Activated T-helper 2 cell treated with anti-CD3 and anti-CD28 coated beads, Interferon-gamma antibody, Interleukin-2, Interleukin-4, amounts not matched to agents 10 μg/mL and 5 μg/mL and 100 μg/mL, durations not matched to agents 14 hours and 24 hours and 36 hours (primary cell): ENCODE measurements around the gene GAPVD1. TPM values are rescaled to one million over a fixed set of nuclear protein-coding genes. Genes with fewer than 3 reads are reported as not detected.
A peak's percentile ranks its signal among the peaks of the same experiment; 100 is the strongest.
"Not testable (repeated sequence)": the region's sequence is repeated elsewhere in the genome, so short reads cannot be mapped to it uniquely, and the experiment has no call there.

Experiments used
- DNase-seq: peaks from one replicate; pipeline ENCODE4 v3.0.0; 2021; ENCODE audit warnings: low spot score
- H3K27ac Mint-ChIP-seq: one replicate; pipeline ENCODE4 v1.8.0; 2021; ENCODE audit warnings: mixed read lengths
- H3K27me3 Mint-ChIP-seq: one replicate; pipeline ENCODE4 v1.8.0; 2021; ENCODE audit warnings: low read depth, mixed read lengths
- H3K36me3 Mint-ChIP-seq: one replicate; pipeline ENCODE4 v1.8.0; 2021; ENCODE audit warnings: low read depth, mixed read lengths
- H3K4me1 Mint-ChIP-seq: one replicate; pipeline ENCODE4 v1.8.0; 2021; ENCODE audit warnings: low read depth, mixed read lengths
- H3K4me3 Mint-ChIP-seq: one replicate; pipeline ENCODE4 v1.8.0; 2021; ENCODE audit warnings: low read depth, mild to moderate bottlenecking, moderate library complexity, mixed read lengths
- H3K9me3 Mint-ChIP-seq: one replicate; pipeline ENCODE4 v1.8.0; 2021; ENCODE audit warnings: mixed read lengths
- intact Hi-C: fragments of 100-400 bp; cut with micrococcal nuclease; formaldehyde crosslinking; loops from one replicate; pipeline ENCODE4 v1.15.1; 2023
- total RNA-seq: library from RNA; stranded (reverse); gene quantifications from 2 replicates; pipeline ENCODE4 v1.2.3, GENCODE V29; 2022

GAPVD1 gene
- total RNA-seq, 1 donor from 2014 or later = 50.8 TPM

GRCh38 chr9:125393426-125393825 is 131.8 kb downstream of the GAPVD1 start:
- H3K27me3 Mint-ChIP-seq = no peaks in the 10 kb centered on the region
- intact Hi-C loops = no loop called here

GRCh38 chr9:125396799-125397198 is 135.2 kb downstream of the GAPVD1 start:
- Mint-ChIP-seq H3K4me3 (no peak overlapping the region), H3K9me3 (no peaks in the 10 kb centered on the region), H3K27me3 (no peaks in the 10 kb centered on the region), H3K27ac (no peak overlapping the region), H3K4me1 (no peaks in the 10 kb centered on the region), H3K36me3 (no peaks in the 10 kb centered on the region)
- intact Hi-C loops = no loop called here
- DNase-seq = no peak

More at GRCh38 chr9:125393426-125393825, 131.8 kb downstream of the GAPVD1 start:
- no peak for DNase-seq
- no peak overlapping the region for H3K4me3 Mint-ChIP-seq
- no peak overlapping the region for H3K27ac Mint-ChIP-seq
- H3K36me3 Mint-ChIP-seq = no peaks in the 10 kb centered on the region
- no peaks in the 10 kb centered on the region for H3K4me1 Mint-ChIP-seq
- no peaks in the 10 kb centered on the region for H3K9me3 Mint-ChIP-seq

GRCh38 chr9:125397736-125398135 is 136.1 kb downstream of the GAPVD1 start:
- H3K4me3 Mint-ChIP-seq = no peak overlapping the region
- no peak for DNase-seq
- intact Hi-C loops = no loop called here
- H3K9me3 Mint-ChIP-seq = no peaks in the 10 kb centered on the region
- no peaks in the 10 kb centered on the region for H3K4me1 Mint-ChIP-seq
- no peaks in the 10 kb centered on the region for H3K27me3 Mint-ChIP-seq
- H3K36me3 Mint-ChIP-seq = no peaks in the 10 kb centered on the region
- no peak overlapping the region for H3K27ac Mint-ChIP-seq

- intact Hi-C loops = no loop called here
- H3K9me3 Mint-ChIP-seq = no peaks in the 10 kb centered on the region
- no peaks in the 10 kb centered on the region for H3K27me3 Mint-ChIP-seq
- no peak for DNase-seq
- H3K4me3 Mint-ChIP-seq = no peak overlapping the region
- H3K4me1 Mint-ChIP-seq = no peaks in the 10 kb centered on the region
- H3K27ac Mint-ChIP-seq = no peak overlapping the region
- H3K36me3 Mint-ChIP-seq = no peaks in the 10 kb centered on the region
Measured at GRCh38 chr9:125398243-125398642, 136.6 kb downstream of the GAPVD1 start.

GRCh38 chr9:125399165-125399564 is 137.5 kb downstream of the GAPVD1 start:
- no peaks in the 10 kb centered on the region for H3K9me3 Mint-ChIP-seq

GRCh38 chr9:125399666-125400065 is 138.0 kb downstream of the GAPVD1 start:
- no peak for DNase-seq
- Mint-ChIP-seq H3K4me3 (no peak overlapping the region), H3K9me3 (no peaks in the 10 kb centered on the region), H3K4me1 (no peaks in the 10 kb centered on the region), H3K36me3 (no peaks in the 10 kb centered on the region), H3K27me3 (no peaks in the 10 kb centered on the region), H3K27ac (no peak overlapping the region)
- intact Hi-C loops = no loop called here

More at GRCh38 chr9:125399165-125399564, 137.5 kb downstream of the GAPVD1 start:
- no peak overlapping the region for H3K27ac Mint-ChIP-seq
- intact Hi-C loops = no loop called here
- H3K27me3 Mint-ChIP-seq = no peaks in the 10 kb centered on the region
- H3K36me3 Mint-ChIP-seq = no peaks in the 10 kb centered on the region
- H3K4me1 Mint-ChIP-seq = no peaks in the 10 kb centered on the region
- DNase-seq = no peak
- no peak overlapping the region for H3K4me3 Mint-ChIP-seq

- H3K4me3 Mint-ChIP-seq, H3K27me3 Mint-ChIP-seq, H3K36me3 Mint-ChIP-seq, intact Hi-C loops, H3K27ac Mint-ChIP-seq, H3K9me3 Mint-ChIP-seq, DNase-seq, H3K4me1 Mint-ChIP-seq: not testable (repeated sequence)
Measured at GRCh38 chr9:125400232-125400631, 138.6 kb downstream of the GAPVD1 start.

GRCh38 chr9:125400725-125401716 is 139.4 kb downstream of the GAPVD1 start:
- intact Hi-C loops = no loop called here
- no peak for DNase-seq
- H3K4me1 Mint-ChIP-seq = no peaks in the 10 kb centered on the region

GRCh38 chr9:125404733-125405132 is 143.1 kb downstream of the GAPVD1 start:
- peaks cover 7% of the 10 kb centered on the region for H3K4me1 Mint-ChIP-seq
- H3K27ac Mint-ChIP-seq = no peak overlapping the region
- H3K4me3 Mint-ChIP-seq = no peak overlapping the region
- peaks cover 9% of the 10 kb centered on the region for H3K27me3 Mint-ChIP-seq
- intact Hi-C loops = loop anchor here (5.0 kb wide), 1 partner anchor 1088 kb away; no protein-coding TSS in a partner anchor
- no peak for DNase-seq
- no peaks in the 10 kb centered on the region for H3K9me3 Mint-ChIP-seq
- no peaks in the 10 kb centered on the region for H3K36me3 Mint-ChIP-seq

More at GRCh38 chr9:125400725-125401716, 139.4 kb downstream of the GAPVD1 start:
- Mint-ChIP-seq H3K27ac (no peak overlapping the region), H3K36me3 (no peaks in the 10 kb centered on the region), H3K4me3 (no peak overlapping the region), H3K9me3 (no peaks in the 10 kb centered on the region), H3K27me3 (no peaks in the 10 kb centered on the region)

- DNase-seq = no peak
- Mint-ChIP-seq H3K9me3 (no peaks in the 10 kb centered on the region), H3K36me3 (no peaks in the 10 kb centered on the region), H3K27ac (no peak overlapping the region), H3K27me3 (peaks cover 13% of the 10 kb centered on the region), H3K4me3 (no peak overlapping the region), H3K4me1 (peaks cover 11% of the 10 kb centered on the region)
- intact Hi-C loops = loop anchor here (2.0 to 5.0 kb wide), 2 partner anchors 993 to 1086 kb away; no protein-coding TSS in a partner anchor
Measured at GRCh38 chr9:125405938-125406809, 144.5 kb downstream of the GAPVD1 start.

GRCh38 chr9:125406810-125407087 is 145.1 kb downstream of the GAPVD1 start:
- Mint-ChIP-seq H3K4me1 (peaks cover 11% of the 10 kb centered on the region), H3K27me3 (peaks cover 13% of the 10 kb centered on the region), H3K4me3 (no peak overlapping the region), H3K9me3 (no peaks in the 10 kb centered on the region), H3K36me3 (no peaks in the 10 kb centered on the region), H3K27ac (no peak overlapping the region)
- intact Hi-C loops = loop anchor here (2.0 to 5.0 kb wide), 2 partner anchors 992 to 1086 kb away; no protein-coding TSS in a partner anchor
- DNase-seq = no peak

- intact Hi-C loops = loop anchor here (2.0 to 5.0 kb wide), 2 partner anchors 991 to 1085 kb away; no protein-coding TSS in a partner anchor
- H3K27ac Mint-ChIP-seq = no peak overlapping the region
- no peaks in the 10 kb centered on the region for H3K36me3 Mint-ChIP-seq
- peaks cover 13% of the 10 kb centered on the region for H3K27me3 Mint-ChIP-seq
- peak overlapping the region; percentile 54 for H3K4me3 Mint-ChIP-seq
- peaks cover 11% of the 10 kb centered on the region for H3K4me1 Mint-ChIP-seq
- no peaks in the 10 kb centered on the region for H3K9me3 Mint-ChIP-seq
- DNase-seq = no peak
Measured at GRCh38 chr9:125407432-125407973, 145.9 kb downstream of the GAPVD1 start.
